DMS79 treated with DMSO at 0.1 percent for 48 hours (cell line): ENCODE data around the gene ZBTB22.
A peak's percentile ranks its signal among the peaks of the same experiment; 100 is the strongest.

Experiments
- DNase-seq: peaks from one replicate; lab custom pipeline; 2025; lab: John Stamatoyannopoulos, UW

Gene ZBTB22

DNA sequence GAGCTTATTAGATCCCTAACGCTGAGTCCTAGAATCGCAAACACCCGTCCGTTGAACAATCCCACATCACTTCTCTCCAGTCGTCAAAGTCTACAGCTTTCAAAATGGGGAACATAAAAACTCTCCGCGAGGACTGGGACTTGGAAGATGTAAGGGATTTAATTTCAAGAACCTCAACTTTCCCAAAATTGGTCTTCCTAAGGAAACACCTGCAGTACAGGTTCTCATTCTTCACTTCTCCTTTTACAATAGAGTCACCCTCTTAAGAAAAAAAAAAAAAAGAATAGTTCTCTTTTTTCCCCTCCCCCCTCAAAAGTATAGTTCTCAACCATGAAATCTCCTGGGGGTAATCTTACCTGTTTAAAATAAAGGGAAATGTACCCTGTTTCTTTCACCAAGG, 6.6 kb upstream of the ZBTB22 start:
- peak; percentile 61 for DNase-seq

DNA sequence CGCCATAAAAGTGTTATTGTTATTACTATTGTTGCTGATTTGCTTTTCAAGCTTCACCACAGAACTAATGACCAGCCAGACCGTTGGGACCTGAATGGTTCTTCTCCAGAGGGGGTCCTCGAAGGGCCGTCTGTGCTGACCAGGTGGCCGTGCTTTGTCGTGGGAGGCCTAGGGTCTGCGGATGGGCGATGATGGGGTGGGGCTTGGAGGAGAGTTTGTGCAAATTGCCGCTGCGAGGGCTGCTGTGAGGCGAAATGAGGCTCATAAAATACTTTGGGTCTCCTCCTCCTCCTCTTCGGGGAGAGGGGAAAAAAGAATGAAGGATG, 6.0 kb upstream of the ZBTB22 start:
- DNase-seq, result no peak

DNA sequence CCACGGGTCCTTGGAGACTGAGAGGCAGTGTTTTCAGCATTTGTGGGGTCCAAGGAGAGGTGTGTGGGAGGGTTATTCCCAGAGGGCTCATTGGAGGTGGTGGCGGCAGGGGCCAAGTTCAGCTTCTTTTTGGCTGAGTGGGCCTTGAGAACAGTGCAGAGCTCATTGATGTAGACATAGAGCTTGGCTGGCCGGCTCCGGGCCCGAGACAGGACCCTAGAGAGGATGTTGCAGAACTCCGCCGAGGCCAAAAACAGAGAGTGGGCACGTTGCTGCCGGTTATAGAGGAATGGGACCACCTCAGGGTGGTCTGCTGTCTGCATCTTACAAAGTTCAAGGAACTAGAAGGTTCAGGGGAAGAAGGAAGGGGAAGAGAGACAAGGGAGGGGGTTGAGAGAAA, 3.7 kb upstream of the ZBTB22 start:
- DNase-seq, result no peak

DNA sequence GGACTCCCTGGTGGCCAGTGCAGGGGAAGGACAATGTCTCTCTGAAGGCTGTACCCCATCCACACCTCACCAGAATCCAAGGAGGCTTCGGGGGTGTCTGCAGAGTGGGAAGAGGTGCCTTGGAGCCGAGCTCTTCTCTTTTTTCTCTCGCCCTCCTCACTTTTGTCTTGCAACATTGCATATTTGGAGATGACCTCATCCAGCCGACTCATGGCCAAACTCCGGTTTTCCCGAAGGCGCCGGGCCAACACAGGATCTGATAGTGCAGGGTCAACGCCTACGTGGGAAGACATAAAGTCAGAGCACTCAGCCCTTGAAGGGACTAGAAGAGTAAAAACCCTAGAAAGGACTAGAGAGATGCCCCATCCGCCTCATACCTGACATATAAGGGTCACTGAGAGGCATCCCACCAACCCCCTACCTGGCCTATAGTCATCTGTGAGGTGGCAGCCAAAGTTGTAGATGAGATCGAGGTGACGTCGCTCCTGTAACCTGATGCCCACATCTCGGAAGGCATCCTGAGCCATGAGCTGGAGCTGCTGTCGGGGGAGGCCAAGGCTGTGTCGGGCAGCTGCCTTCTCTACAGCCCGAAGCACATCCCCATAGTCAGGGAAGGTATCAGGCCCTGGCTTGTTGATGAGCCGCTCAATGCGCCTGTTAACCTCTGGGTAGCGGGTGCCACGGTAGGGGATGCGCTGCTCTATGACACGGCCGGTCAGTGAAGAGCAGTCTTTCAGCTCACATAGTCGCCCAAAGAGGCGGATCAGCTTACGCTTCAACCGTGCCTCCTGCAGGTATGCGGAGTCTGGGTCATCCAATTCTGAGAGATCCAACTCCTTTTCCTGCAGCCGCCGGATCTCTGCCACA, 3.0 kb upstream of the ZBTB22 start:
- no peak for DNase-seq

DNA sequence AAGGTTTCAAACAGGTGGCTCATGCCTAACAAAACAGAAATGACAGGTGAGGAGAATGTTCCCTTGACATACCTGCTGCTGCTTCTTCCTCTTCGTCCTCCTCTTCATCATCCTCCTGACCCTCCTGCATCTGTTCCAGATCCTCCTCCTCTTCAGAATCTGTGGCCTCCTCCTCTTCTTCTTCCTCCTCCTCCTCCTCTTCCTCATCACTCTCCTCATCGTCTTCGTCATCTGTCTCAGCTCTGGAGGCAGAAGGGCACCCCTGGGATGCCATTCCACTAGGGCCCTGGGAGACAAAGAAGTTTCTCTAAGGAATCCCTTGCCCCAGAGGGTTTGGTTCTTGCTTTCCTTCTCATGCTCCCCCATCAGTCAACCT, 2.4 kb upstream of the ZBTB22 start:
- no peak for DNase-seq

DNA sequence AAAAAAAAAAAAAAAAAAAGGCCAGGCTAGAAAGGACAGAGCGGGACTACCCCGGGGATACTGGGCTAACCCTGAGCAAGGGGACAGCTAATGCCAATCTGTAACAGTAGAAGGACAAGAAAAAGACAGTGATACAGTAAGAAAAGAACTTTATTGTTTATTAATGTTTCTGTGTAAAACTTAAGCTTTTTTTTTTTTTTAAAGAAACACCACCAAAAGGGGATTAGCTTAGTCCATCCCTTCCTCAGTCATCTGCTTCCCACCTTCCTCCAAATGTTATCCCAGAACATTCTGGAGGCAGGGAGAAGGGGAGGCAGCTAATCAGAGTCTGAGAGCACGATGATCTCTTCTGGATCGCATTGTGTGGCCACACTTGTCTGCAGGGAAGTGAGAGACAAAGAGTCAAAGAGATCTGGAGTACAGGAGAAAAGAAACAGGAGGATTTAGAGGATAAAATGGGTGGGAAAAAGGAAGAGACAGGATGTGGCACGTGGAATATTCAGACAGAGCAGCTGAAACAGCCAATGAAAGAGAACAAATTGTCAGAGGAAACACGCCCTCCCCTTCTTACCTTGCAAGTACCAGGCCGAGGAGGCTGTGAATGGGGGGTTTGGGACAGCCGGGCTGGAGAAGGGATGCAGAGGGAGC, 1.0 kb upstream of the ZBTB22 start:
- no peak for DNase-seq

DNA sequence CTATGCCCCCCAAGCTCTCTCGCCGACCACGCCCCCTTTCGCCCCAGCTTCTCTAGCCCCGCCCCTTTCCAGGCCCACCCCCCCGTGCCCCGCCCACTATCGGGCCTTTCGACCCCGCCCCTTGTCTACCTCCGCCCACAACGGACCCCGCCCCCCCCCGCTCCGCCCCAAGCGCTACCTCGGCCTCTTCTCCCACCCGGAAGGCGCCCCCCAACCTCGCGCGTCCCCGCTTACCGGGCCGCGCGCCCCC, 200 bp downstream of the ZBTB22 start:
- DNase-seq, result no peak

DNA sequence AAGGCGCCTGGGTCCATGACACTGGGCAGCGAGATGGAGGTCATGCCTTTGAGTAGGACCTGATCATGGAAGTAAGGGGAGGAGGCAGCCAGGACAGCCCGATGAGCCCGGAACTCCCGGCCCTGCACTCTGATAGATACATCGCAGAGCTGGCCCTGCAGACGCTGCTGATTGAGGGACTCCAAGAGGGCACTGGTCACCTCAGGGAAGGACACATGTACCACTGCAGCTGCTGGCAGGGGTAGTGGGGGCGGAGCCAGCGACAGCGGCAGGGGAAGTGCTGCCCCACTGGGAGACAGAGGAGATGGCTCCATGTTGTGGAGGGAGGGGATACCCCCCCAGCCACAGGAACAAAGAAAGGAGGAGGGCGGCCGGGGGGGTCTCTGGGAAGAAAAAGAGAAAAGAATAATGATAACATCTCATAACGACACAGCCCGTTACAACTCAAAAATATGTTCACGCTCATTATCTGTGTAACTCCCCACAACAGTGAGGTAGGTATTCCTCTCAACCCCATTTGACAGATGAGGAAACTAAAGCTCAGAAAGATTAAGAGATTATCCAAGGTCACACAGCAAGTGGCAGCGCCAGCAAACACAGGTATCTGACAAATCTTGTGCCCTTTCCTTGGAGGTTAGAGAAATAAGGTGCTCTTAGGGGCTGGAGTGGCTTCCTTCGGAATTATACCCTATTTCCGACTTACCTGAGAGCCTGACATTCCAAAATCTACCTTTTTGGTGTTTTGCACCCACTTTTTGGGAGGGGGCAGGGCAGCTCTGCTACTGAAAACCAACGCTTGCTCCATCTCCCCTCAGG, 733 bp downstream of the ZBTB22 start:
- DNase-seq, result no peak

DNA sequence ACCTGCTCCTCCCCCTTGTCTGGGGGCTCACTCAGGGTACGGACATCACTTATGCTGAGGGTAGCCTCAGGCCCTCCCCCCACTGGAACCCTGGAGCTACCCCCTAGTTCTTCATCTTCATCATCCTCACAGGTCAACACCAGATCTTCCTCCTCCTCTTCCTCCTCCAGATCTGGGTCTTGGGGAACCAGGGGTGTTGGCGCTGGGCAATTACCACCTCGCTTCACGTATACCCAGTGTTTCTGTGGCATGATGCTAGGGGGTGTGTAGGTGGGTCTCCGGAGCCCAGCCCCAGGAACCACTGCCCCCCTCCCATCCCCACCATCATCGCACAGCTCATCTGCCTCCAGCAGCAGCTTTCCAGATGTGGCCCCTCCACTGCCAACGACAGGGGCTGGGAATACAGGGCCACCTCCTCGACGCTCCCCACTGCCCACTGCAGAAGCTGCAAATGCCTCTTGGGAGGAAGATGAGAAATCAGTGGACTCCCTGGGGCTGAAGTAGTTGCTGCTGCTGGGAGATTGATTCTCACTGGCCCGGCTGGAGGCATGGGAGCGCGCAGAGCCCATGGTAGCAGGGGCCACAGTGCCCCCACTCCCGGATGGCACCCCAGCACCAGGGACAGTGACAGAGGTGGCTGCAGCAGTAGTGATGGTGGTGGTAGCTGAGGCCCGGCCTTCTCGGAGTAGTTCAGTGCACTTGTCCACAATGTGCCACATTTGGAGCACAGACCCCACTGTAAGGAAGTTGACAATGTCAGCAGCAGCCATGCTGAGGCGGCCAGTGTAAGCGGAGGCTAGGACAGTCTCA, 1.5 kb downstream of the ZBTB22 start:
- no peak for DNase-seq

DNA sequence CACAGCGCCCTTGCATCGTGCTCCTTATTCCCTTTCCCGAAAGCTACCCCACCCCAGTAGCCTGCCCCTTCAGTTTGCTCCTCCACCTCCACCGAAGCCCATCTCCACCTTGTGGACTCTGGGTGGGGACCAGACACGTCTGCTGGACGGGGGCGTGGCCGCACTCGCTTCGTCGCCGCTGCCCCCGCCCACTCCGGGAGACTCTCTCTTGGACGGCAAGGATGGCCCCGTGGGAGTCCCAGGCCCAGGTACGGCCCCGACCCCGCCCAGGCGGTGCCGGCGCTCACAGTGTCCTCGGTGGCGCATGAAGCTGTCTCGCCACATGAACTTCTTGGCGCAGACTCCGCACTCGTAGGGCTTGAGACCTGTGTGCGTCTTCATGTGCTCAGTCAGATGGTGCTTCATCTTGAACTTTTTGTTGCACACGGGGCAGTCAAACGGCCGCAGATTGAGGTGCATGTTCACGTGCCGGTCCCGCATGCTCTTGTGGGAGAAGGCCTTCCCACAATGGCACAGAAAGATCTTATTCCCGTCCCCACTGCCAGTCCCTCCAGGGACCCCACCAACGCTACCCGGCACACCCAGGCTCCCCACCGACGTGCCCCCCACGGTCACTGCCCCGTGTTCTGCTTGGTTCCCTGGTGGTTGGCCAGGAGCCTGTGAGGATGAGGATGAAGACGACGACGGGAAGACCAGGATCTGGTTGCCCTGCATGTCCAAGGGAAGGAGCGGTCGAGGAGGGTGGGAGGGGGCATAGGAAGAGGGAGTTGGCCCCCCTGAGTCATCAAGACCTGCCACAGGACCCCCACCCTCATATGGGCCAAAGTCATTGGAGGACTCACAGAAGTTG, 2.4 kb downstream of the ZBTB22 start:
- peak; percentile 41 for DNase-seq

DNA sequence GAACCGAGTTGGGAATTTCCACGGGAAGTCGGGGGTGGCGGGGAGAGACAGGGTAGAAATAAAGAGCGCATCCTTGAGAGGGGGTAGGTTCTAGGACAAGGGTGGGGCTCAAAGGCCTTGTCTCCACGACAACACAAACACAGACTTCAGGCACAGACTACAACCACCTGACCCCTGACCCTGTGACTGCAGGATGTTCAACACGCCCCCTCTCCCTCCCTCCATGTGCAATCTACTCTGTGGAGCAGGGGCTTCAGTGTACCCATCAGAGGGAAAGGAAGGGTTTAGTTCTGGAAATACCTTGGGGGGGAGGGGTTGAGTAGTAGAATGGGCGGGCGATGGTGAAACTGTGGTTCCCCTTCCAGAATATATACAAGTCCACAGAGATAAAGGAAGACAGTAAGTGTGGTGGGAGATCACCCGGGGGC, 3.0 kb downstream of the ZBTB22 start:
- peak; percentile 57 for DNase-seq

DNA sequence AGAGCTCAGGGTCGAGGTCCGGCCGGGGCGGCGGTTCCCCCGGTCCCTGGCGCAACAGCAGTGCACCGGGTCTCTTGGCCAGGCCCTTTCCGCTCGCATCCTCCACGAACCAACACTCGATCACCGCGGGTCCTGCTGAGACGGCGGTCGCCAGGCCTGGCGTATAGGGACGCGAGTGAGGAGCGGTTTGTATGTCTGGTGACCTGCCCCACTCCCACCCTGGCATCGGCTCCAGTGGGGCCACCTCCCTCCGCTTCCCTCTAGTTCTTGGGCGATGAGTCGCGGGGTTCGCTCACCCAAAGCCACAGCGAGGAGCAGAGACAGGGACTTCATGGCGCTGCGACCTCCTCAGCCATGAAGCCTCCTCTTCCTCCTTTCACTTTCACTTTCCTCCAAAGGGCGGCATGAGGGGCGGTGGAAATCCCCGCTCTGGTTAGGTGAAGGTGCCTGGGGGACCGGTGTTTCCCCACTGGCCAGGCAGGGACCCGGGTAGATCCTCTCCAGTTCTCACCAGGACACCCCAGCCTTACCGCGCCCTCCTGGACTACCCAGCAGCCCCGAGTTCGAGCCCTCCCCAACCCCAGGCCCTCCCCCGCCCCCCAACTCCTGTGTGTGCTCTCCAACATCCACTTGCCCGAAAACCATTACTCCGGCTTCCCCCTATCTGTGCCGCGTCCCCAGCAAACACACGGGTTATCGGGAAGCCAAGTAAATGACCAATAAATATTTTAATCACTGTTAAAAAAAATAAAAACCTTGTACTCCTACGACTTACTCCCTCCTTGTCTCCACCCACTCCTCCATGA, 3.6 kb downstream of the ZBTB22 start, which contains the start of gene TAPBP:
Gene TAPBP (minus strand): TSS at position 370 of the 806 bp plus-strand sequence. CDS start 37 bp downstream, at position 333.
- peak; percentile 59 for DNase-seq

DNA sequence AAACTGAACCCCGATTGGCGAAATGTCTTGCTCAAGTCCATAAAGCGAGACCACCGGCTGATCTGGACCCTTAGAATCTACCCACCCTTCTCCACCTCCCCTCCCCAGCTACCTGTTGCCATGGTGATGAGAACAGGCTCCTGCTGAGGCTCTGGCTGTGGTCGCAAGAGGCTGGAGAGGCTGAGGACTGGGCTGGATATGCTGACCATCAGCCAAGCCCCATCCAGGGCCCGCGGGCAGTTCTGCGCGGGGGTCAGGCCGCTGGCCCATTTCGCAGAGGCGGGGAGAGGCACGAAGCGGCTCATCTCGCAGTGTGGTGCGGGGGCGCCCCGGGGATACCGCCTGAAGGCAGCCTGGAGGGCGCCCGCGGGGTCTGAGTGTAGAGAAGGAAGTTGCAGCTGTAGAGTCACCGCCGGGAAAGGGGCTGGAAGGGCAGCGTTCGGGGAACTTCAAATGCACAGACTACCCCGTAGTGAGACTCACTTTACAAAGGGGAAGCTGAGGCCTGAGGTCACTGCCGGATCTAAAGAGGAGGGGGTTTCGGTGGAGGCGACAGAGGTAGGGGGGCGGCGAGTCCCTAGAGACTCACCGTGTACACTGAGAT, 4.3 kb downstream of the ZBTB22 start:
- DNase-seq, result peak; percentile 73

DNA sequence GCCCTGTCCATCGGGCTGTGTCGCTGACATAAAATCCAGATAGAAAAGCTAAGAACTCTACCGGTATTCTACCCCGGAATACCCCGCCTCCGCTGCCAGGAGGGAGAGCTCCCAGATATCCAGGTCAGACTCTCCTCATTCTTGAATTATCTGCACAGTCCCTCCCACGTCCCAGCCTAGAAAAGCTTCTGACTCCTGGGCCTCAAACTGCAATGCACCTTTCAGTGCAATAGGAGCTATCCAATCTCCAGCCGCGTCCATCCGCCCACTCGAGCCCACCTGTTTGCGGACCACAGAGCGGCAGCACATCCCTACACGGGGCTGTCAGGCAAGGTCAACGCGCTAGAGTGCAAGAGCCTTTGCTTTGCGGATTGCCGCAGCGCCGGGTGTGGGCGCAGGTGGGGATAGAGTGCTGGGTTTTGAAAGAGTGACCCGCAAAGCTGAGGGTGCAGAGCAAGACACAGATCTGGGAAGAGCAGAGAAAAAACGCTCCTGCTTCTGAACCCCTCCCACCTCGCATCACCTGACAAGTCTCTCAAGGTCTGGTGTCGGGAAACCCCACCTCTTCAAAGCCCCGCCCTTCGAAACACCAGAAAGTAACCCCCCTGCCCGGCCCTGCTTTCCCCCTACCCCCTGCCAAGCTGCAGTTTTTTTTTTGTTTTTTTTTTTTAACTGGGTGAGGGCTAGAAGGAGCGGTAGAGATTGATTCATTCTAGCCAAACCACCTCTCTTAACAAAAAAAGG, 5.0 kb downstream of the ZBTB22 start:
- DNase-seq, result peak; percentile 87

DNA sequence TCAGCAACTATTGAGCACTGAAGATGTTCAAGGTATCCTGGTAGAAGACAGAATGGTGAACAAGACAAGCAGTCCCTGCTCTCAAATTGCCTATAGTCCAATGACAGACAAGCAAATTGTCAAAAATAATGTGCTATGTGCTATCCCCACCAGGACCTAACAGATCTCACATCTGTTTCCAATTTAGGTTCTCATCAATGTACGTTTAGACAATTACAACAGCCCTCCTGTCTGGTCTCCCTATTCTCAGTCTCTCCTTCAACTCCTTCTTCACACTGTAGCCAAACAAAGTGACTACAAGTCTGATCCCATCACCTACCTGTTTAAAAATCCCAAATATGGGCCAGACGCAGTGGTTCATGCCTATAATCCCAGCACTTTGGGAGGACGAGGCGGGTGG, 11.2 kb downstream of the ZBTB22 start:
- no peak for DNase-seq

DNA sequence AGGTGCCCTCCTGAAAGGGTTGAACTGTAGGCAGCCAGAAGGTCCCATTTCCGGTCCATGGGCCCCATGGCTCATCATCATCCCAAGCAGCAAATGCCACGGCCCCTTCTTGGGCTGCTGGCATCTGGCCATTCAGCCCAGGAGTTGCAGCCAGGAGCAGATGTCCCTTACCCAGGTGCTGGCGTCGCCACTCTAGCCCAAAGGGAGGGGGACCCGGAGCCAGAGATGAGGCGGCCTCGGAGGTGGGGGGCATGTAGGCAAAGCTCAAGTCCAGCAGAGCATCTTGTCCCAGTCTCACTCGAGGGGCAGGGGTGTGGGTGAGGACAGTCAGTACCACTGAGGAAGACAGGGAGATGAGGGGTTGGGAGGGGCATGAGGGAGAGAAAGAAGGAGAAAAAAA, 12.5 kb downstream of the ZBTB22 start:
- no peak for DNase-seq

DNA sequence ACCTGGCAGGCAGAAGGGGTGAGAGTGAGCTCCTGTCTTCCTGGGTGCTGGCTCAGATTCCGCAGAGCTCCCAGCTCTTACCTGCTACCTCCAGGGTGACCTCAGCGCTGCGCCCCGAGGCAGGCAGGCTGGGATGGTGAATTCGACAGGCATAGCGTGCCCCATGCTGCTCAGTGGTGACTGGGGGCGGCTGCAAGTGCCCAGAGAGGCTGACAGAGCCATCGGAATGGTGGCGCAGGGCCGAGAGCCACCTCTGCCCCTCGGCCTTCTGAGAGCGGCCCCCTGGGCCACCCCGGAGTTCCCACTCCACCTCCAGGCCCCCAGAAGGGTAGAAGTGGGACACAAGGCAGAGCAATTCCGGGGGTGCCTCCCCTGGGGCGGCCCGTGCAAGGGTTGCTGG, 13.3 kb downstream of the ZBTB22 start:
- DNase-seq, result no peak

DNA sequence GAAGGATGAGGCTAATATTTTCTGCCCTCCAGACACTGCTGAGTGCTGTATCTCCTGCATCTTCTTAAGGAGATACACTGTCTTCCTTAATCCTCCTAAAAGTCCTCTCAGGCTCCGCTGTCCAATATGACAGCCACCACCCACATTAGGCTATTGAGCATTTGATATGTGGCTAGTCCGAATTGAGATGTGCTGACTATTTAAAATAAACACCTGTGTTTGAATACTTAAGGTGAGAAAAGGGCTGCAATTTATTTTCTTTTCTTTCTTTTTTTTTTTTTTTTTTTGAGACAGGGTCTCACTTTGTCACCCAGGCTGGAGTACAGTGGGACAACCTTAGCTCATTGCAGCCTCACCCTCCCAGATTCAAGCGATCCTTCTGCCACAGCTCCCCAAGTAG, 15.7 kb downstream of the ZBTB22 start:
- no peak for DNase-seq

DNA sequence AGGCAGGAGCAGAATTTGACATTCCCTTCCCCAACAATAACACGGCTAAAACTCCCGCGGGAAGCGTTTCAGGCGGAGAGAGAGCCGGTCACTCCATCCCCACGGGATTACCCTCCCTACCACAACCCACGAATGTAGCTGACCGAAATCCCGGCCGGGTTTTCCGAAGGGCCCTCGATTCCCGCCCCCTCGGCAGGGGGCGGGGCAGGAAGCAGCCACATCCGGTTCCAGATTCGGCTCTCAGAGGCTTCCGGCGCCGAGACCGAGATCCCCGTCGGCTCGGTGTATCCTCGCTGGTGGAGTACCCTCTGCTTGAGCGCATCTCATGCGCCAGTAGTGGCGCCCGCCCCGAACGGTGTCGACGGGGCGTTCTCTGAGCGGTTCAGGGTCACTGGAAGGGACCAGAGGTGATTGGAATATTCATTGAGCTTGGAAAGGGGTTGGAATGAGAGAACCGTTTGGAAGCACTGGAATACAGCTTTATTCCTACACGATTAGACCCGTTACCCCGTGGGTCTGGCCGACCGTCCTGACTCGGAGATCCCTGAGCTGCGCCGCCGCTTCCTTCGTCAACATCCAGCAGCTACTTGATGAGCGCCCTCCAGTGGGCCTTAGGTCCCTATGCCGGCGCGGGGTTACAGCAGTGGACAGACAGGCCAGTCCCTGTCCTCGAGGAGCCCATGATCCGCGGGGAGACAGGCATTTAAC, 18.2 kb downstream of the ZBTB22 start:
- DNase-seq, result peak; percentile 83
